A673 (cell line): Measurements from ENCODE around the gene OR6C74. TPM values are rescaled to one million over a fixed set of nuclear protein-coding genes. Genes with fewer than 3 reads are reported as not detected.

Source experiments
- BruUV-seq: library from RNA; stranded (reverse); fragments of 400-500 nt; replicated peaks from 2 replicates; lab custom pipeline; 2021; lab: Mats Ljungman, UMichigan
- CTCF ChIA-PET: fragments of 300-600 bp; sonication (Branson Sonifier 250); formaldehyde crosslinking; loops from one replicate; lab custom pipeline; 2022; ENCODE audit warnings: antibody characterized with exemption; lab: Charles Lee
- POLR2A ChIA-PET: fragments of 300-600 bp; sonication (Branson Sonifier 250); formaldehyde crosslinking; loops from one replicate; lab custom pipeline; 2022; ENCODE audit warnings: antibody characterized with exemption; ENCODE audit not compliant: low non-redundant PET; lab: Charles Lee
- DNase-seq: peaks from one replicate; pipeline ENCODE4 v3.0.0-alpha.2; 2015; ENCODE audit warnings: low spot score
- H3K27ac ChIP-seq: fragments of 200-600 bp; sonication (generic); 2 replicates; pipeline ENCODE4 v1.5.1; 2016; ENCODE audit warnings: mixed run types, low read depth, mild to moderate bottlenecking, mixed read lengths, antibody characterized with exemption, low read length; ENCODE audit not compliant: poor library complexity, severe bottlenecking
- H3K27me3 ChIP-seq: fragments of 200-600 bp; sonication (generic); replicated peaks from 2 replicates; pipeline ENCODE4 v1.6.1; 2017; ENCODE audit warnings: mixed run types, low read depth, mild to moderate bottlenecking, mixed read lengths, antibody characterized with exemption, low read length; ENCODE audit not compliant: insufficient read depth, poor library complexity
- H3K36me3 ChIP-seq: fragments of 200-600 bp; sonication (generic); 2 replicates; pipeline ENCODE4 v1.6.1; 2016; ENCODE audit warnings: mixed run types, mild to moderate bottlenecking, mixed read lengths, antibody characterized with exemption, low read length; ENCODE audit not compliant: insufficient read depth, poor library complexity, severe bottlenecking
- H3K4me1 ChIP-seq: fragments of 200-600 bp; sonication (generic); 2 replicates; pipeline ENCODE4 v1.6.1; 2017; ENCODE audit warnings: mixed run types, mild to moderate bottlenecking, mixed read lengths, antibody characterized with exemption, low read length; ENCODE audit not compliant: insufficient read depth, poor library complexity, severe bottlenecking
- H3K4me3 ChIP-seq: fragments of 200-600 bp; sonication (generic); 2 replicates; pipeline ENCODE4 v1.5.1; 2016; ENCODE audit warnings: low read depth, mixed run types, mild to moderate bottlenecking, mixed read lengths, low read length; ENCODE audit not compliant: poor library complexity, severe bottlenecking
- H3K9me3 ChIP-seq: fragments of 200-600 bp; sonication (generic); 2 replicates; pipeline ENCODE4 v1.6.1; 2016; ENCODE audit warnings: mixed run types, low read depth, mild to moderate bottlenecking, mixed read lengths, antibody characterized with exemption, low read length; ENCODE audit not compliant: poor library complexity, severe bottlenecking
- CTCF ChIP-seq: fragments of 300-800, 200-600 bp; sonication (generic); conservative IDR thresholded peaks from 2 replicates; pipeline ENCODE4 v1.5.1; 2017; ENCODE audit warnings: low read depth, mild to moderate bottlenecking, antibody characterized with exemption, low read length, moderate library complexity, mixed read lengths
- EZH2 ChIP-seq: fragments of 200-600 bp; sonication (generic); IDR thresholded peaks from 2 replicates; pipeline ENCODE4 v1.6.1; 2017; ENCODE audit warnings: borderline replicate concordance, low read depth, mild to moderate bottlenecking, mixed read lengths, antibody characterized with exemption, low read length; ENCODE audit not compliant: poor library complexity, severe bottlenecking
- intact Hi-C: fragments of 100-400 bp; cut with micrococcal nuclease; formaldehyde crosslinking; loops from one replicate; pipeline ENCODE4 v1.10.0; 2022; ENCODE audit not compliant: unreplicated experiment
- total RNA-seq: library from RNA; stranded (reverse); gene quantifications from 2 replicates; pipeline ENCODE4 v1.2.3, GENCODE V29; 2021

OR6C74 gene
- total RNA-seq, 1 experiment from 2014 or later, result not detected

DNA sequence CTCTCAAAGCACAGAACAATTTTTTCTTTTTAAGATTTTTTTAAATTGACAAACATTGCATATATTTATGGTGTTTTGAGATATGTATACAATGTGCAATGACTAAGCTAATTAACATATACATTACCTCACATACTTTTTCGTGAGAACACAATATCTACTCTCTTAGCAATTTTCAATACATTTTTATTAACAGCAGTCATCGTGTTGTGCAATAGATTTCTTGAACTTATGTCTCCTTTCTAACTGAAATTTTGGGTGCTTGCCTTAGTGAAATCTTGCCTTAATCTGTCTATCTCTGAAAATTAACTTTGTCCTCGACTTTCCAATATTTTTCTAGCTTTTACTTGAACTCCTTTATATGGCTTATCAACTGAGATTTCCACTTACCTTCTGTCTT lies 16.8 kb upstream of the OR6C74 start:
- BruUV-seq, result no TSS peak
- no peaks in the 10 kb centered on the region for H3K36me3 ChIP-seq
- ChIA-PET POLR2A (no interaction called here), CTCF (no interaction called here)
- intact Hi-C loops, result no loop called here
- peaks cover 37% of the 10 kb centered on the region for H3K27me3 ChIP-seq
- DNase-seq, result no peak
- H3K4me1 ChIP-seq, result no peaks in the 10 kb centered on the region
- no peaks in the 10 kb centered on the region for H3K9me3 ChIP-seq
- TF ChIP-seq EZH2, result no peak
- TF ChIP-seq CTCF, result no peak
- H3K4me3 ChIP-seq, result no peak overlapping the region
- no peak overlapping the region for H3K27ac ChIP-seq

DNA sequence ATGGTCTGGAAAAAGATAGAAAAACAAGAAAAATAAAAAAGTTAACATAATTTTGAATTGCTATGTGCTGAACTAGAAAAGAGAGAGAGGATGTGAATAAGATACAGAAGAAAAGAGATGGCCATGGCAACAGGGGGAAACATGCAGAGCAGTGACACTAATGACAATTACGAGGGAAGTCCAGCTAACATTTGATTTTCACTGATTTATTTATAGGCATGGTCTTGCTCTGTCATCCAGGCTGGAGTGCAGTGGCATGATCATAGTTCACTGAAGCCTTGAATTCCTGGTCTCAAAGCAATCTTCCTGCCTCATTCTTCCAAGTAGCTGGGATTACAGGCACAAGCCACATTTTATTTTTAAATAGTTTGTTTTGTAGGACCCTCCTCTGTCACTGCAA lies 1.8 kb downstream of the OR6C74 start:
- Histone ChIP-seq H3K4me3 (no peak overlapping the region), H3K27ac (no peak overlapping the region), H3K9me3 (no peaks in the 10 kb centered on the region), H3K27me3 (peaks cover 70% of the 10 kb centered on the region), H3K36me3 (no peaks in the 10 kb centered on the region), H3K4me1 (no peaks in the 10 kb centered on the region)
- intact Hi-C loops, result no loop called here
- BruUV-seq, result no TSS peak
- CTCF ChIA-PET, result no interaction called here
- TF ChIP-seq CTCF (no peak), EZH2 (no peak)
- POLR2A ChIA-PET, result no interaction called here
- DNase-seq, result no peak

DNA sequence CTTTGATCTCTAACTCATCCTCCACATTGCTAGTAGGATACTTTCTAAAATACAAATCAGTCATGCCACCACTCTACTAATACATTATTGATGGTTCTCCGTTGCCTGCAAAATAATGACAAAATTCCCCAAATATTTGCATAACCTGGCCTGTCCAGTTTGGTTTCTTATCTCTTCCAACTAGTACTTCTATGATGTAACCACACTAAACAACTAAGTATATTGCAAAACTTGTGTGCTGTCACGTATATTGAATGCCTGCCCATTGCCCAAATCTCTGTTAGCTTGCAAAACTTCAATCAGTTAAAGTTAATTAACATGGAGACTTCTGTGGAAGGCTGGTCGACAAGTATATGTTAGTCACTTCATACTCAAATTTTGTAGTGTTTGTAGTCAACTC lies 6.5 kb downstream of the OR6C74 start:
- BruUV-seq, result no TSS peak
- Histone ChIP-seq H3K36me3 (no peaks in the 10 kb centered on the region), H3K9me3 (no peaks in the 10 kb centered on the region), H3K27me3 (peaks cover 47% of the 10 kb centered on the region), H3K4me3 (no peak overlapping the region), H3K4me1 (no peaks in the 10 kb centered on the region), H3K27ac (no peak overlapping the region)
- intact Hi-C loops, result loop anchor here (10.0 kb wide), 1 partner anchor 64 kb away; the partner anchor contains the start of gene OR6C1
- TF ChIP-seq EZH2, result no peak
- TF ChIP-seq CTCF, result no peak
- ChIA-PET CTCF (no interaction called here), POLR2A (no interaction called here)
- no peak for DNase-seq
